Activated T-helper 1 cell treated with anti-CD3 and anti-CD28 coated beads, Interleukin-12 subunit alpha, Interleukin-12 subunit beta, Interleukin-2, Interleukin-4 antibody, amounts not matched to agents 30 ng/mL and 10 ng/mL and 1 ng/mL, durations not matched to agents 14 hours and 24 hours and 36 hours (primary cell): ENCODE results near the gene FLYWCH1. TPM values are rescaled to one million over a fixed set of nuclear protein-coding genes. Genes with fewer than 3 reads are reported as not detected.

ENCODE experiments used
- DNase-seq: peaks from one replicate; pipeline ENCODE4 v3.0.0; 2021; ENCODE audit warnings: low spot score
- H3K27ac Mint-ChIP-seq: one replicate; pipeline ENCODE4 v1.8.0; 2021; ENCODE audit warnings: mild to moderate bottlenecking, mixed read lengths
- H3K27me3 Mint-ChIP-seq: one replicate; pipeline ENCODE4 v1.8.0; 2022; ENCODE audit warnings: mild to moderate bottlenecking, moderate library complexity, mixed read lengths; ENCODE audit not compliant: insufficient read depth
- H3K36me3 Mint-ChIP-seq: one replicate; pipeline ENCODE4 v1.8.0; 2021; ENCODE audit warnings: low read depth, mixed read lengths
- H3K4me1 Mint-ChIP-seq: one replicate; pipeline ENCODE4 v1.8.0; 2021; ENCODE audit warnings: low read depth, mixed read lengths
- H3K4me3 Mint-ChIP-seq: one replicate; pipeline ENCODE4 v1.8.0; 2021; ENCODE audit warnings: mild to moderate bottlenecking, moderate library complexity, mixed read lengths
- H3K9me3 Mint-ChIP-seq: one replicate; pipeline ENCODE4 v1.8.0; 2021; ENCODE audit warnings: mixed read lengths
- intact Hi-C: fragments of 100-400 bp; cut with micrococcal nuclease; formaldehyde crosslinking; loops from one replicate; pipeline ENCODE4 v1.15.1; 2024
- total RNA-seq: library from RNA; stranded (reverse); gene quantifications from 2 replicates; pipeline ENCODE4 v1.2.3, GENCODE V29; 2022

Gene FLYWCH1, protein sequence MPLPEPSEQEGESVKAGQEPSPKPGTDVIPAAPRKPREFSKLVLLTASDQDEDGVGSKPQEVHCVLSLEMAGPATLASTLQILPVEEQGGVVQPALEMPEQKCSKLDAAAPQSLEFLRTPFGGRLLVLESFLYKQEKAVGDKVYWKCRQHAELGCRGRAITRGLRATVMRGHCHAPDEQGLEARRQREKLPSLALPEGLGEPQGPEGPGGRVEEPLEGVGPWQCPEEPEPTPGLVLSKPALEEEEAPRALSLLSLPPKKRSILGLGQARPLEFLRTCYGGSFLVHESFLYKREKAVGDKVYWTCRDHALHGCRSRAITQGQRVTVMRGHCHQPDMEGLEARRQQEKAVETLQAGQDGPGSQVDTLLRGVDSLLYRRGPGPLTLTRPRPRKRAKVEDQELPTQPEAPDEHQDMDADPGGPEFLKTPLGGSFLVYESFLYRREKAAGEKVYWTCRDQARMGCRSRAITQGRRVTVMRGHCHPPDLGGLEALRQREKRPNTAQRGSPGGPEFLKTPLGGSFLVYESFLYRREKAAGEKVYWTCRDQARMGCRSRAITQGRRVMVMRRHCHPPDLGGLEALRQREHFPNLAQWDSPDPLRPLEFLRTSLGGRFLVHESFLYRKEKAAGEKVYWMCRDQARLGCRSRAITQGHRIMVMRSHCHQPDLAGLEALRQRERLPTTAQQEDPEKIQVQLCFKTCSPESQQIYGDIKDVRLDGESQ
- 61.1 and 65.7 TPM in 2 replicates for total RNA-seq

DNA sequence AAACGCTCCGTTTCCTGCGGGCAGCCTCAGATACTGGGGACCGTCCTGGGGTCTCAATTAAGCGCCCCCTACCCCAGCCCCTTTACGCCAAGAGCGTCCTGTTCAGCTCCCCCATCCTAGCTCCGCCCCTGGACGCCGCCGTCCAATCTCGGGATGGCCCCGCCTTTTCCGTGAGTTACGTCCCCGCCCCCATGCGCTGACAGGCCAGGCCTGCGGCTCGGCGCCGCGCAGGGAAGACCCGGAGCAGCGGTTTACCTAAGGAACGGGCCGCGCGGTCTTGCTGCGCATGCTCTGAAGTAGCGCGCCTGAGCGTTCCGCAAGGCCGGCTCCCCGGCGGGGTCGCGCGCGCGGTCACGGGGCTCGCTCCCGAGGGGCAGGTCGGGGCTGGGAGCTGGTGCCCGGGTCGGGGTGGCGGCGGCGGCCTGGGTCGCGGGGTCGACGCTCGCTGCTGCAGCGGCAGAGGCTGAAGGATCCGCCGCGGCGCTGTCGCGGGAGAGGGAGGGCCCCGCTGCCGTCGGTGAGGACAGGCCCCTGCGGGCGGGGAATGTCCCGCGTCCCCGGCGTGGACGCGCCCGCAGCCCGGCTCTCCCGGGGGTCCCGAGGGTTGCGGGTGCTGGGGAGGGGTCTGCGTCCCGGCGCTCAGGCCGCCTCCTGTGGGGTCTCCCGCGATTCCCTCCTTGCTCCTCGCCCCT lies at the start of gene FLYWCH1:
Gene FLYWCH1, plus strand, starts transcription at position 294 of the 692 bp plus-strand sequence. CDS start 17,755 bp downstream, outside the sequence.
- DNase-seq, result peak; percentile 99
- H3K4me1 Mint-ChIP-seq, result peaks cover 23% of the 10 kb centered on the region
- intact Hi-C loops, result loop anchor here (1.0 kb wide), 5 partner anchors 7 to 54 kb away; partner anchors contain the start of gene FLYWCH2
- peaks cover 17% of the 10 kb centered on the region for H3K36me3 Mint-ChIP-seq
- H3K4me3 Mint-ChIP-seq, result peak within 1 kb of the TSS; percentile 86
- peaks cover 6% of the 10 kb centered on the region for H3K27me3 Mint-ChIP-seq
- peak within 1 kb of the TSS; percentile 76 for H3K27ac Mint-ChIP-seq
- H3K9me3 Mint-ChIP-seq, result no peaks in the 10 kb centered on the region

DNA sequence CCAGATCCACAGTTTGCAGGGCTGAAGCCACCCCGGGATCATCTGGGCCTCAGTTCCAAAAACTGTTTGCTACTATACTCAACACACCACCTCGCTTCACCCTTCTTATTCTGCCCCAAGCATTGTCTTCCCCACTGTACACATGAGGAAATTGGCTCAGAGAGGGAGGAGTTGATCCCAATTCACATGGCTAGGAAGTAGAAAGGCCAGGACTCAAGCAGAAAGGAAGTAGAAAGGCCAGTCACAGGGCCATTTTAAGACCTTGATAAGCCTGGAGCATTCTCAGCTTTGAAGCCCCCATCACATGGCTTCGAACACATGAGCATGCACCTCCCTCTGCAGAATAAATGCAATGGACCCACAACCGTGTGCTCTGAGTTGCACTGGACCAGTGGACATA lies 46.1 kb upstream of the FLYWCH1 start:
- Mint-ChIP-seq H3K4me3 (no peak overlapping the region), H3K27ac (no peak overlapping the region), H3K27me3 (peaks cover 6% of the 10 kb centered on the region), H3K4me1 (peaks cover 4% of the 10 kb centered on the region), H3K9me3 (peaks cover 5% of the 10 kb centered on the region), H3K36me3 (no peaks in the 10 kb centered on the region)
- intact Hi-C loops, result loop anchor here (10.0 kb wide), 1 partner anchor 141 kb away; the partner anchor contains the start of gene PRSS27
- no peak for DNase-seq

DNA sequence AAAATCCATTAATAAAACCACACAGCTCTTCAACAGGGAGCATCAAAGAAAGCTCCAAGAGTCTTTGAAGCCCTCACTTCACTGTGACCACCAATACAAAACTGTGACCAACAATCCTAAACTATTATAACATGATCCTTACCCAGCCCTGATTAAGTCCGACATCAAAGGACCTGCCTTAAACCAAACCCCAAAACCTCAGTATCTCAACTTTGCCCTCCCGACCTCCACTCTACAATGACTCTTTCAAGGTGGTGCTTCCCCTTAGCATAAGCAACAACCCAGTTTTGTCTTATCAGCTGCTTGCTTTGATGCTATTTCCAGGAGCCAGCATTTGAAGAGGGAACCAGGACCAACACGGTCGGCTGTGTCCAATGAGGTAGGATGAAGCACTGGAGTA lies 45.3 kb upstream of the FLYWCH1 start:
- Mint-ChIP-seq H3K36me3 (no peaks in the 10 kb centered on the region), H3K4me1 (peaks cover 4% of the 10 kb centered on the region), H3K27me3 (peaks cover 6% of the 10 kb centered on the region), H3K27ac (no peak overlapping the region), H3K9me3 (no peaks in the 10 kb centered on the region), H3K4me3 (peak overlapping the region; percentile 52)
- intact Hi-C loops, result loop anchor here (10.0 kb wide), 1 partner anchor 142 kb away; the partner anchor contains the start of gene PRSS27
- DNase-seq, result no peak

DNA sequence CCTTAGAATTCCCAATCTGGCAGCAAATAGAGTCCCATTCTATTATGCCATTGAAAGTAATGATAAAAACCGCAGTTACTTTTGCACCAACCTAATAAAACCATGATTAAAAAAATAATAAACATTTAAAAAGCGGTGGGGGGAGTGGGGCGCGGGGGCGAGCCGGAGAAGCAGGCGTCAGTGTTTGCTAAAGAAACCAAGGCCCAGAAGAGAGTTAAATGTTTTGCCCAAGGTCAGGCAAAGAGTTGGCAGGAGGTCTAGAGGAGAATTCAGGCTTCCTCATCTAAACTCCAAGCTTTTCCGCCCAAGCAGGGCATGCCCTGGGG lies 44.1 kb upstream of the FLYWCH1 start:
- Mint-ChIP-seq H3K36me3 (no peaks in the 10 kb centered on the region), H3K9me3 (no peaks in the 10 kb centered on the region), H3K27me3 (peaks cover 6% of the 10 kb centered on the region), H3K4me1 (peaks cover 4% of the 10 kb centered on the region), H3K27ac (peak overlapping the region; percentile 84), H3K4me3 (peak overlapping the region; percentile 89)
- no peak for DNase-seq
- intact Hi-C loops, result loop anchor here (10.0 kb wide), 1 partner anchor 143 kb away; the partner anchor contains the start of gene PRSS27

DNA sequence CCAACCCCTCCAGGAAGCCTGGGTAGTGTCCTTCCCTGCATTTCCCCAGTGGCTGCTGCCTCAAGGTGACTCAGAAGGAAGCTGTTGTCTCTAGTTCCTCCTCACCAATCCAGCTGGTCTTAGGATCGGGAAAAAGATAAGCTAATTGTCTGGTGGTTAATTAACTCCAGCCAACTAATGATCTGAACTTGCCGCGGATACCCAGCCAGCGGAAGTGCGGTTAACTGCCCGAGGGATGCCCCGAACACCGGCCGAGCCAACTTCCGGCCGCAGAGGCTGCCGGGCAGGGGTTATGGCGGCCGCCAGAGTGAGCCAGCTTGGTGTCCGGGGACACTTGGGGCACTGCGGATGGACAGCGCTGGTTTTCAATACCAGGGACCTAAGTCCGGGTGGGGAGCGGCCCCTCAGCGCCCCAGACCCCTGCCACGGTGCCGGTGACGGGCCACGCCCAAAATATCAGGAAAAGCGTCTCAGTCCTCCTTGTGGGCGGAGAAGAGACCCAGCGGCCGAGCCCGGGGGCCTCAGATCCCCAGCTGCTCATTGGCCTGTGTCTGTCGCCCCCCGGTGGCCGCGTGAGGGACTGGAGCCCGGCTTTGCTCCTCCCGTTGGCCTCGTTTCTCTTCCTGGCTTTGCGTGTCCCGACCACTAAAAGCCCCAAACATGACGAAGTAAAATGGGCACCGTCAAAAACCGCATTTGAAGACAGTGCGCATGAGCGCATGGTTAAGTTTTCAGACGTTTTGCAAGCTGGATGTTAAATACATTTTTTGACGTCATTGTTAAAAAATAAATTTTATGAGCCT lies 43.5 kb upstream of the FLYWCH1 start:
- intact Hi-C loops, result loop anchor here (1.0 to 10.0 kb wide), 6 partner anchors 14 to 185 kb away; partner anchors contain the start of genes ELOB, KCTD5 and PRSS27
- Mint-ChIP-seq H3K4me3 (peak overlapping the region; percentile 89), H3K27me3 (peaks cover 6% of the 10 kb centered on the region), H3K4me1 (peaks cover 4% of the 10 kb centered on the region), H3K27ac (peak overlapping the region; percentile 84), H3K36me3 (no peaks in the 10 kb centered on the region), H3K9me3 (no peaks in the 10 kb centered on the region)
- DNase-seq, result peak; percentile 92

DNA sequence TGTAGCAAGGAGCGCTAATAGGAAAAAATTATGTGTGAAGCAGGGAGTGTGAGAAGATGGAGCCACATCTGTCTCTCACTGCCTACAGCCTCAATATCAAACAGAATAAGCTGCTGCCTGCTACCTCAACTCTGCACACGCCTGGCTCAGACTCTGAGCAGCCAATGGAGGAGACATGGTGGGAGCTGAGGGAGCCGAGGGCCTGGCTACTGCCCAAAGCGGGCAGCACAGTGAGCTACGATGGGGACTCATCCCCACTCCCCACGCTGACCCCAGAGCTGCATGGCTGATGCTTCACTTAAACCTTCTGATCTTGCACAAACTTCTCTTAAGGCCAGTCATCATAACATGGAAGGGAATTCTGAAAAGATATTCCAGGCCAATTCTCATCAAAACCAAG lies 39.8 kb upstream of the FLYWCH1 start:
- H3K27me3 Mint-ChIP-seq, result peaks cover 8% of the 10 kb centered on the region
- no peak overlapping the region for H3K27ac Mint-ChIP-seq
- no peaks in the 10 kb centered on the region for H3K36me3 Mint-ChIP-seq
- no peak for DNase-seq
- H3K9me3 Mint-ChIP-seq, result no peaks in the 10 kb centered on the region
- no peak overlapping the region for H3K4me3 Mint-ChIP-seq
- H3K4me1 Mint-ChIP-seq, result no peaks in the 10 kb centered on the region
- intact Hi-C loops, result no loop called here

DNA sequence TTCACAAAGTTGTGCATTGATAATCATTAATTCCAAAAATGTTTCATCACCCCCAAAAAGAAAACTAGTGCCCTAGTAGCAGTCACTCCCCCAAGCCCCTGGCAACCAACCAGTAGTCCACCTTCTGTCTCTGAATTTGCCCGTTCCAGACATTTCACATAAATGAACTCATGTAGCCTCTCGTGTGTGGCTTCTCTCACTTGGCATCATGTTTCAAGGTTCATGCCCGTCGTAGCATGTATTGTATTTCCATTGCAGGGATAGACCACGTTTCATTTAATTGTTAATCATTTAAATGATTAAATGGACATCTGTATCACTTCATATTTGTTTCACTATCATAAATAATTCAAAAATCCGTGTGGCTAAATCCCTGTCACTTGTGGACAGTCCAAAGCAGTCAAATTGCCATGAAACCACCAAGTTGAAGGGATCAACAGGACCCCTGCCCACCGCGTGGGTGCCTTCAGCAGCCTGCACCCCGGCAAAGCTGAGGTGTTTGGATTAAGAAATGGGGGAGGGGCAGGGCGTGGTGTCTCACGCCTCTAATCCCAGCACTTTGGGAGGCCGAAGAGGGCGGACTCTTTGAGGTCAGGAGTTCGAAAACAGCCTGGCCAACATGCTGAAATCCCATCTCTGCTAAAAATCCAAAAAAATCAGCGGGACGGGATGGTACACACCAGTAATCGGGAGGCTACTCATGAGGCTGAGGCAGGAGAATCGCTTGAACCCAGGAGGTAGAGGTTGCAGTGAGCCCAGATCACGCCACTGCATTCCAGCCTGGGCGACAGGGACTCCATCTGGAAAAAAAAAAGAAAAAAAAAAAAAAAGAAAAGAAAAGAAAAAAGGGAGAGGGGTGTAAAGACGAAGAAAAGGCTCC lies 37.5 kb upstream of the FLYWCH1 start:
- peaks cover 9% of the 10 kb centered on the region for H3K27me3 Mint-ChIP-seq
- no peaks in the 10 kb centered on the region for H3K36me3 Mint-ChIP-seq
- DNase-seq, result no peak
- H3K4me3 Mint-ChIP-seq, result no peak overlapping the region
- H3K27ac Mint-ChIP-seq, result no peak overlapping the region
- intact Hi-C loops, result loop anchor here (1.0 to 2.0 kb wide), 2 partner anchors 45 to 53 kb away; no protein-coding TSS in a partner anchor
- H3K9me3 Mint-ChIP-seq, result no peaks in the 10 kb centered on the region
- H3K4me1 Mint-ChIP-seq, result no peaks in the 10 kb centered on the region

DNA sequence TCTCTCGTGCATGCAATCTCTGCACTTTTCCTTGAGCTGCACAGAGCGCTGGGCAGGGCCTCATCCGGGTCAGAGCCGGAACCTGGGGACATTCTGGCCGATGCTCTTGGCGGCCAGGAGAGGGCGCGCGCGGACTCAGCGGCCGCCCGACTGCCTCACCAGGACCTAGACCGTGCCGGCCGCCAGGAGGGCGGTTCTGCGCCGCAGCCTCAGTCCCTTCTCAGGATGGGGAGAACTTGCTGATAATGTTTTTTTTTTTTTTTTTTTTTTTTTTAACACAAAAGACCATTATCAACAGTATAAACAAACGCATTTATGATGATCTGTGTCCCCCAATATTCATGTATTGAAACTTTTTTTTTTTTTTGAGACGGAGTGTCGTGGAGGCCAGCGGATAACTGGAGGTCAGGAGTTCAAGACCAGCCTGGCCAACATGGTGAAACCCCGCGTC lies 36.8 kb upstream of the FLYWCH1 start:
- no peaks in the 10 kb centered on the region for H3K9me3 Mint-ChIP-seq
- no peaks in the 10 kb centered on the region for H3K4me1 Mint-ChIP-seq
- DNase-seq, result peak; percentile 60
- peaks cover 9% of the 10 kb centered on the region for H3K27me3 Mint-ChIP-seq
- intact Hi-C loops, result loop anchor here (1.0 to 2.0 kb wide), 2 partner anchors 44 to 52 kb away; no protein-coding TSS in a partner anchor
- H3K36me3 Mint-ChIP-seq, result no peaks in the 10 kb centered on the region
- H3K4me3 Mint-ChIP-seq, result no peak overlapping the region
- H3K27ac Mint-ChIP-seq, result no peak overlapping the region

DNA sequence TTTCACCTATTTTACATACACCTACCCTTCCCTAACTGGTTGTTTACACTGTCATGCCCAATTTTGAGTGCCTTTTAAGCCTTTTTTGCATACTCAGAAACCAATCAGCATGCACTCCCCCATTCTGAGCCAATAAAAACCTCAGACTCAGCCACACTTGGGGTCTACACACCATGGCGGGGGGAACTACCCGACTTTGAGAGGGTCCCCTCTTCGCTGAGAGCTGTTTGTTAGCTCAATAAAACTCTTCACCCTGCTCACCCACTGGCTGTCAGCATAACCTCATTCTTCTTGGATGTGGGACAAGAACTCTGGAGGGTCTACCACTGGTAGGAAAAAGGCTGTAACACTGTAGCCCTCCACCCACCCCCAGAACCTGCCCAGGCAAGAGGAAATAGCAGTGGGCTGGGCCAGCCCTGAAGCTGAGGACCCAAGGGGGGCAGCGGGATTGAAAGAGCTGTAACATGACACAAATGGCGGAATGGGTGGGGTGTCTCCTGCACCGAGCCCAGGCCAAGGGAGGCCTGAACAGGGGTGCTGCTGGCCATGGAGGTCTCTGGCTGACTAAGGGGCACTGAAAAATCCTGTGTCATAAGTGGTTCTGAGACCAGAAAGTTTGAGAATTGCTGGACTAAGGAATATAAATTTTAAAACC lies 31.8 kb upstream of the FLYWCH1 start:
- Mint-ChIP-seq H3K4me1 (peaks cover 7% of the 10 kb centered on the region), H3K9me3 (no peaks in the 10 kb centered on the region)
- intact Hi-C loops, result no loop called here

DNA sequence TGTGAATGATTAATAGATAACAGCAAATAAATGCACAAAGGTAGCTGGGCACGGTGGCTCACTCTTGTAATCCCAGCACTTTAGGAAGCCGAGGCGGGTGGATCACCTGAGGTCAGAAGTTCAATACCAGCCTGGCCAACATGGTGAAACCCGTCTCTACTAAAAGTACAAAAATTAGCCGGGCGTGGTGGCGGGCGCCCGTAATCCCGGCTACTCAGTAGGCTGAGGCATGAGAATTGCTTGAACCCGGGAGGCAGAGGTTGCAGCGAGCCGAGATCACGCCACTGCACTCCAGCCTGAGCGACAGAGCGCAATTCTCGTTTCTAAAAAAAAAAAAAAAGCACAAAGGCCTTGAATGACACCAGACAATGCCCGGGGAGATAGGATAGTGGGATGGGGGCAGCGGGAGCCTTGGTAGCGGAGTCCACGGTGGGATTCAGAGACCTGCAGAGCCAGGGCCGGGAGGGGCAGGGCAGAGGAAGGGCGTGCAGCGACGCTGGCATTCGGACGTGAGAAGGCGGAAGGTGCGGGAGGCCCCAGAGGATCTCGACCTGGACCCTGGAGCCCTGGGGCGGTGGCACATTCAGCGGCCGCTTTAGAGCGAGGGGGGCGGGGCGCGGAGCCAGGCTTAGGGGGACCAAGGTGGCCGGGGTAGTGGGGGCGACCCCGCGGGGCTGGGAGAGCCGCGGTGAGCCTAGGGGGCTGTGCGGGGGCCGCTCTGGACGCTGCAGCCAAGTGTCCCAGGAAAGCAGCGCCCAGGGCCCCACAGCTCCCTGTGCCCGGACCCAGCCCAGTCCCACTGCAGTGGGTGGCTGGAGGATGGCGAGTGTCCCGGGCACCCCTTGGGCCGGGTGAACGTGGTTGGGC lies 29.7 kb upstream of the FLYWCH1 start:
- Mint-ChIP-seq H3K27me3 (peaks cover 4% of the 10 kb centered on the region), H3K27ac (peak overlapping the region; percentile 95), H3K4me3 (peak overlapping the region; percentile 88), H3K9me3 (no peaks in the 10 kb centered on the region), H3K36me3 (peaks cover 2% of the 10 kb centered on the region), H3K4me1 (peaks cover 16% of the 10 kb centered on the region)
- intact Hi-C loops, result loop anchor here (1.0 to 2.0 kb wide), 5 partner anchors 14 to 243 kb away; partner anchors contain the start of genes ELOB and PAQR4
- DNase-seq, result peak; percentile 28

More for the DNA sequence above, 31.8 kb upstream of the FLYWCH1 start:
- Mint-ChIP-seq H3K4me3 (peak overlapping the region; percentile 5), H3K36me3 (peaks cover 2% of the 10 kb centered on the region), H3K27me3 (peaks cover 7% of the 10 kb centered on the region), H3K27ac (no peak overlapping the region)
- no peak for DNase-seq
